ES-I3 (cell line): ENCODE data around the gene LRRC3B.

Experiments
- H3K36me3 ChIP-seq: 2 replicates; pipeline ENCODE4 v1.6.1; 2013; ENCODE audit warnings: mild to moderate bottlenecking, low read length, control low read depth, moderate library complexity; ENCODE audit not compliant: insufficient read depth
- H3K4me1 ChIP-seq: 2 replicates; pipeline ENCODE4 v1.6.1; 2013; ENCODE audit warnings: mild to moderate bottlenecking, control low read depth, low read length; ENCODE audit not compliant: insufficient read depth
- H3K9ac ChIP-seq: 2 replicates; pipeline ENCODE4 v1.6.1; 2013; ENCODE audit warnings: low read depth, mild to moderate bottlenecking, low read length, moderate library complexity
- H3K9me3 ChIP-seq: 2 replicates; pipeline ENCODE4 v1.6.1; 2013; ENCODE audit warnings: mild to moderate bottlenecking, low read length, moderate library complexity; ENCODE audit not compliant: control insufficient read depth, insufficient read depth

LRRC3B gene

GRCh38 chr3:26621906-26622620, 509 bp upstream of the LRRC3B start:
- Histone ChIP-seq H3K4me1 (no peaks in the 10 kb centered on the region), H3K9ac (peak overlapping the region; percentile 49; the same call in 1 of the 2 replicates), H3K9me3 (no peaks in the 10 kb centered on the region), H3K36me3 (no peaks in the 10 kb centered on the region)

DNA sequence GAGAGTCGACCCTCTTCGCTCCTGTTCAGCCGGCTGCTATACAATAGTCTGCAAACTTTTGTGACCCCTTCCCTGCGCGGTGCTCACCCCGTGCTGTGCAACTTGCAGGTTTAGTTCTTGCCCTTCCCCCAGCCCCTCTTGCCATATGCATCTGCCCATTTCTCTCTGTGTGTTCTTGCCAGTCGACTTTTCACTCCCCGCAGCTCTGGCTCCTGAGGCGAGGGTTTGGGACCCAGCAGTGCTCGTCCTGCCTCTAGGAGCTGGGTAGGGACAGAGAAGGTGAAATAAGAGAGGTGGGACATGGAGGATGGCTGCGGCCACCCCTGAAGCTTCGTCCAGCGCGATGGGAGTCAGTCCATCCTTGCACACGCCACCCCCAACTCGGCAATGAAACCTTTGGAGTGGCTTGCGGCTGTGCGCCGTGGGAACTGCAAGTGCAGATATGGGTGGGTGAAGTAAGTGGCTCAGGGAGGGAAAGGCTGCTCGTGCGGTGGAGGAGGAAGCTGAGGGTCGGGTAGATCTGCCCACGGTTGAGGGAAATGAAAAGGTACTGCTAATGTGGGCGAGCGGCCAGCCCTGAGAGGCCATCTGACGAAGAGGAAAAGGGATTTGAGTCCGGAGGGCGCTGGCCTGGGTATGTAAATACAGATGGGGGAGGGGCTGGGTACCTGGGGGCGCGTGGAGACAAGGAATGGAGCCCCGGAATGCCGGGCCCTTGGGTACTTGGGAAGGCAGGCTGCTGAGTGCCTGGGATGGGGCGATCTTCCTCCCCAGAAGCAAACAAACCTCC, 1.0 kb downstream of the LRRC3B start:
- Histone ChIP-seq H3K36me3 (no peaks in the 10 kb centered on the region), H3K4me1 (no peaks in the 10 kb centered on the region), H3K9ac (peak overlapping the region; percentile 49; the same call in 1 of the 2 replicates), H3K9me3 (no peaks in the 10 kb centered on the region)

- H3K9ac ChIP-seq: peak overlapping the region; percentile 49
- H3K9me3 ChIP-seq: no peaks in the 10 kb centered on the region
- no peaks in the 10 kb centered on the region for H3K36me3 ChIP-seq
- peaks cover 2% of the 10 kb centered on the region; the same call in 1 of the 2 replicates for H3K4me1 ChIP-seq
Measured at GRCh38 chr3:26624209-26624765, 1.7 kb downstream of the LRRC3B start.

GRCh38 chr3:26625187-26625586, 2.6 kb downstream of the LRRC3B start:
- peaks cover 7% of the 10 kb centered on the region; the same call in 1 of the 2 replicates for H3K4me1 ChIP-seq
- peak overlapping the region; percentile 49 for H3K9ac ChIP-seq
- no peaks in the 10 kb centered on the region for H3K36me3 ChIP-seq
- H3K9me3 ChIP-seq: no peaks in the 10 kb centered on the region

GRCh38 chr3:26627080-26627479, 4.5 kb downstream of the LRRC3B start:
- Histone ChIP-seq H3K9me3 (no peaks in the 10 kb centered on the region), H3K36me3 (no peaks in the 10 kb centered on the region), H3K4me1 (peaks cover 13% of the 10 kb centered on the region), H3K9ac (no peak overlapping the region)

GRCh38 chr3:26628915-26629314, 6.3 kb downstream of the LRRC3B start:
- Histone ChIP-seq H3K9me3 (no peaks in the 10 kb centered on the region), H3K36me3 (no peaks in the 10 kb centered on the region), H3K9ac (no peak overlapping the region), H3K4me1 (peaks cover 13% of the 10 kb centered on the region)

- H3K36me3 ChIP-seq: no peaks in the 10 kb centered on the region
- no peak overlapping the region for H3K9ac ChIP-seq
- no peaks in the 10 kb centered on the region for H3K9me3 ChIP-seq
- H3K4me1 ChIP-seq: peaks cover 13% of the 10 kb centered on the region
Measured at GRCh38 chr3:26630669-26631389, 8.3 kb downstream of the LRRC3B start.

GRCh38 chr3:26631390-26631738, 8.8 kb downstream of the LRRC3B start:
- peaks cover 13% of the 10 kb centered on the region for H3K4me1 ChIP-seq
- no peak overlapping the region for H3K9ac ChIP-seq
- no peaks in the 10 kb centered on the region for H3K9me3 ChIP-seq
- no peaks in the 10 kb centered on the region for H3K36me3 ChIP-seq

DNA sequence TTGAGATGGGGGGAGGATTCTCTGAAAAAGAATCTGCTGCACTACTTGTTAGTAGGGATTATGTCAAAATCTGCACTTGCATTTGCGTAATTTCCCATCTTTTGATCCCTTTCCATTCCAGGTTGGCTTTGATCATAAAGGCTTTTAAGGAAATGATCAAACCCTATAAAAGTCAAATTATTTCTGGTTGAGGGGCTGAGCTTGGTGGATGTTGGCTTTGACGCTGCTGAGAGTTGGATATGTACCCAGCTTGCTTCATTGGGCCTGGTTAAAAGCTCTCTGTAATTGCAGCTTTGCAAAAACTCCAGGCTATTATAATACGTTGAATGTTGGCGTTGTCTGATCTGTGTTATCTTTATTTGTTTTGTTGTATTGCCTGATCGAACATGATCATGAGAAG, 12.0 kb downstream of the LRRC3B start:
- H3K9ac ChIP-seq: no peak overlapping the region
- H3K4me1 ChIP-seq: peaks cover 8% of the 10 kb centered on the region
- no peaks in the 10 kb centered on the region for H3K36me3 ChIP-seq

GRCh38 chr3:26636096-26636727, 13.6 kb downstream of the LRRC3B start:
- Histone ChIP-seq H3K9me3 (no peaks in the 10 kb centered on the region), H3K4me1 (no peaks in the 10 kb centered on the region), H3K36me3 (no peaks in the 10 kb centered on the region), H3K9ac (no peak overlapping the region)

More for the DNA sequence above, 12.0 kb downstream of the LRRC3B start:
- no peaks in the 10 kb centered on the region for H3K9me3 ChIP-seq

- Histone ChIP-seq H3K36me3 (no peaks in the 10 kb centered on the region), H3K9me3 (no peaks in the 10 kb centered on the region), H3K9ac (no peak overlapping the region), H3K4me1 (no peaks in the 10 kb centered on the region)
Measured at GRCh38 chr3:26637698-26638097, 15.1 kb downstream of the LRRC3B start.

DNA sequence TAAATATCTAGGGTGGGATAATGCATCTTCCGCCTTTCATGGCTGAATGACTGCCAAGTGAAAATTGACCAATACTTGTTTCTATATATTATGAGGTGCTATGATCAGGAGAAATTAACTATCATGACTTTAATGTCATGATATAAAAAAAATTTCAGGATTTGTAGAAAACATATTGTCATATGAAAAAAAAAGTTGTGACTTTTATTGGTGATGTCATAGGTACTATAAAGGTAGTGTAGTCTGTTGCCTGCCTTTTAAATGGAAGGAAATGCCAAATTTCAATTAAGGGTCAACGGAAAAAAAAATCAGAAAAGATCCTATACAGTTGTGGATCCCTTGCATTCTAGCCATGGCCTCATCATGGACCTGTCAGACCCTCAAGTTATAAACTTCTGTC, 15.5 kb downstream of the LRRC3B start:
- no peaks in the 10 kb centered on the region for H3K9me3 ChIP-seq
- H3K36me3 ChIP-seq: no peaks in the 10 kb centered on the region
- H3K9ac ChIP-seq: no peak overlapping the region
- no peaks in the 10 kb centered on the region for H3K4me1 ChIP-seq

DNA sequence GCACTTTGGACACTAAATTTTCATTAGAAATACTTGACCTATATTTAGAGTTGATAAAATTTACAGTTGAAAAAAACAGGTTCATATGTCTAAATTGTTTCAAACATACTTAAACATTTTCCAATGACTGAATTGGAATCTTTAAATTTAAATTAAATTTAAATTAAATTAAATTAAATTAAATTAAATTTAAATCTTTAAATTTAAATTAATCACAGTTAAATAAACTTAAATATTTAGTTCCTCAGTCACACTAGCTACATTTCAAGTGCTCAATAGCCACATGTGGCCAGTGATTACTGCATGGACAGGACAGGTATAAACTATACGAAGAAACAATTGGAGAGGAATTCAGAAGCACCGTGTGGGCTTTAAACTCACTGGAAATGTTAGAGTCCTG, 16.8 kb downstream of the LRRC3B start:
- Histone ChIP-seq H3K9ac (no peak overlapping the region), H3K9me3 (no peaks in the 10 kb centered on the region), H3K4me1 (no peaks in the 10 kb centered on the region), H3K36me3 (no peaks in the 10 kb centered on the region)

- no peaks in the 10 kb centered on the region for H3K36me3 ChIP-seq
- H3K4me1 ChIP-seq: no peaks in the 10 kb centered on the region
- H3K9ac ChIP-seq: no peak overlapping the region
- H3K9me3 ChIP-seq: no peaks in the 10 kb centered on the region
Measured at GRCh38 chr3:26647078-26647477, 24.5 kb downstream of the LRRC3B start.
